Medulla oblongata (tissue), 1 donor: ENCODE data around the gene TRAPPC4.

Experiments
- DNase-seq: peaks from one replicate; pipeline ENCODE4 v3.0.0-alpha.2; 2015; ENCODE audit errors: extremely low spot score

TRAPPC4 gene

DNA sequence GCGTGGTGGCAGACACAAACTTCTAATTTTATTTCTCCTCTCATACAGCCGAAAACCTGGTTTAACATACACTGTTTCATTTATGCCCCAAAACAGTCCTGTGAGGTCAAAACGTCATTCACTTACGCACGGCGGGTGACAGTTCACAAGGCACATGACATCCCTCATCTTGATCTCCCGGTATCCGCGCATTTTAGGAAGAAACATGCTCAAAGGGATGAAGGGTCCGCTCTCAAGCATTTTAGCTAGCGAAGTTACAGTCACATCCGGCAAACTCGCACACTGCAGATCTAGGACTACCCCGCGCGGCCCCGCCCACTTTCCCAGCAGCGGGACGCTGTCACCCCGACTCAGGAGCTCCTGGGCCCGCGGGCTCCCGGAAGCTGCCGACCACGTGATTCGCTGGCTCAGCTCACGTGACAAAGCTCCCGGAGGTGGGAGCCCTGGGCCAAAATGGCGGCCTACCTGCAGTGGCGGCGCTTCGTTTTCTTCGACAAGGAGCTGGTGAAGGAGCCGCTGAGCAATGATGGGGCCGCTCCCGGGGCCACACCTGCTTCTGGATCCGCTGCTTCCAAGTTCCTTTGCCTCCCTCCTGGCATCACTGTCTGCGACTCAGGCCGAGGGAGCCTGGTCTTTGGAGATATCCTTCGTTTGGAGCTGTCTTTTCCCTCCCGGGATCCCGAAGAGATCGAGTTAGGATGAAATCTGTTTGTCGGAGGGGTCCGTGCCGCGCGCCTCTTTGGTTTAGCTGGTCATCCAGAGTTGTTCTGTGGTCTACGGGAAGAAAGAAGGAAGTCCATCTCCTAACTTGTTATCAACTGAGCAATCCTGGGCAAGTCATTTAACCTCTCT, 49.0 kb downstream of the TRAPPC4 start, which contains the start of gene VPS11:
TSS of gene VPS11 (plus strand) at position 448 of the 852 bp plus-strand sequence. CDS start at position 454, 6 bp downstream.
- peak; percentile 97 for DNase-seq
